ENCODE measurements around the gene NTM.

DNA sequence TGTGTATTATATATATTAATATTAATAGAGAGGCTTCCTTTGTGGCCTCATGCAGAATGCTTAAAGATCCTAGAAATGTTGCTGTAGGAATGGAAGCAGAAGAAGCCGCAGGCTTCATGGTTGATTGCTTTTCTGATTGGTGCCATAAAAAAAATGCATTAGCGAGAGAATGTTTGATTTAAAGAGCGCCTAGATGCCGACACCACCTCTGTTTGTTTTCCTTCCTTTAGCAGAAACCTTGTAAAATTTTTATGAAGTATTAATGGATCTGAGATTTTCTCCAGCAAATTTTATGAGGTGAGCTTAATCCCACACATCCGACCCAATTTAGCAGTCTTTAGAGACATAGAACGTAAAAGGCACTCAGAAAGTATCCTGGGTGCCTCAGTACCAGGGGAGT lies 587.5 kb downstream of the NTM start:
- TF ChIP-seq, protein P1, sequence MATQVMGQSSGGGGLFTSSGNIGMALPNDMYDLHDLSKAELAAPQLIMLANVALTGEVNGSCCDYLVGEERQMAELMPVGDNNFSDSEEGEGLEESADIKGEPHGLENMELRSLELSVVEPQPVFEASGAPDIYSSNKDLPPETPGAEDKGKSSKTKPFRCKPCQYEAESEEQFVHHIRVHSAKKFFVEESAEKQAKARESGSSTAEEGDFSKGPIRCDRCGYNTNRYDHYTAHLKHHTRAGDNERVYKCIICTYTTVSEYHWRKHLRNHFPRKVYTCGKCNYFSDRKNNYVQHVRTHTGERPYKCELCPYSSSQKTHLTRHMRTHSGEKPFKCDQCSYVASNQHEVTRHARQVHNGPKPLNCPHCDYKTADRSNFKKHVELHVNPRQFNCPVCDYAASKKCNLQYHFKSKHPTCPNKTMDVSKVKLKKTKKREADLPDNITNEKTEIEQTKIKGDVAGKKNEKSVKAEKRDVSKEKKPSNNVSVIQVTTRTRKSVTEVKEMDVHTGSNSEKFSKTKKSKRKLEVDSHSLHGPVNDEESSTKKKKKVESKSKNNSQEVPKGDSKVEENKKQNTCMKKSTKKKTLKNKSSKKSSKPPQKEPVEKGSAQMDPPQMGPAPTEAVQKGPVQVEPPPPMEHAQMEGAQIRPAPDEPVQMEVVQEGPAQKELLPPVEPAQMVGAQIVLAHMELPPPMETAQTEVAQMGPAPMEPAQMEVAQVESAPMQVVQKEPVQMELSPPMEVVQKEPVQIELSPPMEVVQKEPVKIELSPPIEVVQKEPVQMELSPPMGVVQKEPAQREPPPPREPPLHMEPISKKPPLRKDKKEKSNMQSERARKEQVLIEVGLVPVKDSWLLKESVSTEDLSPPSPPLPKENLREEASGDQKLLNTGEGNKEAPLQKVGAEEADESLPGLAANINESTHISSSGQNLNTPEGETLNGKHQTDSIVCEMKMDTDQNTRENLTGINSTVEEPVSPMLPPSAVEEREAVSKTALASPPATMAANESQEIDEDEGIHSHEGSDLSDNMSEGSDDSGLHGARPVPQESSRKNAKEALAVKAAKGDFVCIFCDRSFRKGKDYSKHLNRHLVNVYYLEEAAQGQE (IDR thresholded peaks at IDR 0.05; ENCODE audit: low read depth) = no peak
- TF ChIP-seq POLR2AphosphoS5 (IDR thresholded peaks at IDR 0.05; ENCODE audit: low read depth, low read length) (no peak), JUND (IDR thresholded peaks at IDR 0.05) (no peak), MAX (IDR thresholded peaks at IDR 0.05) (no peak)

All from HCT116 (cell line).